Stomach (tissue), 4 donors: ENCODE data around the gene CCDC121.
"Not testable (repeated sequence)": the region's sequence is repeated elsewhere in the genome, so short reads cannot be mapped to it uniquely, and the experiment has no call there.

Source experiments
- EP300 ChIP-seq: sonication (generic); formaldehyde crosslinking; IDR thresholded peaks from one replicate; pipeline ENCODE4 v1.6.1; 2017; ENCODE audit warnings: antibody characterized with exemption
- POLR2A ChIP-seq, 4 donors: fragments of 450-650 bp; IDR thresholded peaks; one replicate each; pipeline ENCODE4 v1.6.1; 2016; ENCODE audit warnings: antibody characterized with exemption in 4 of 4, control low read depth in 2 of 4, mild to moderate bottlenecking in 1 of 4, moderate library complexity in 1 of 4
- POLR2AphosphoS5 ChIP-seq, 3 donors: sonication (generic); formaldehyde crosslinking; IDR thresholded peaks; one replicate each; pipeline ENCODE4 v1.6.1; 2016; ENCODE audit warnings: antibody characterized with exemption in 3 of 3
- TF ChIP-seq, protein P1 (sequence below), 7 experiments: fragments of 450-650 bp in 4 of 7; fragments of 200-600 bp in 3 of 7; sonication (generic) in 3 of 7; IDR thresholded peaks; one replicate each; pipeline ENCODE4 v1.5.1; 2016 to 2019; ENCODE audit warnings: antibody characterized with exemption in 7 of 7, control low read depth in 2 of 7, mild to moderate bottlenecking in 1 of 7

- TF ChIP-seq, protein P1, sequence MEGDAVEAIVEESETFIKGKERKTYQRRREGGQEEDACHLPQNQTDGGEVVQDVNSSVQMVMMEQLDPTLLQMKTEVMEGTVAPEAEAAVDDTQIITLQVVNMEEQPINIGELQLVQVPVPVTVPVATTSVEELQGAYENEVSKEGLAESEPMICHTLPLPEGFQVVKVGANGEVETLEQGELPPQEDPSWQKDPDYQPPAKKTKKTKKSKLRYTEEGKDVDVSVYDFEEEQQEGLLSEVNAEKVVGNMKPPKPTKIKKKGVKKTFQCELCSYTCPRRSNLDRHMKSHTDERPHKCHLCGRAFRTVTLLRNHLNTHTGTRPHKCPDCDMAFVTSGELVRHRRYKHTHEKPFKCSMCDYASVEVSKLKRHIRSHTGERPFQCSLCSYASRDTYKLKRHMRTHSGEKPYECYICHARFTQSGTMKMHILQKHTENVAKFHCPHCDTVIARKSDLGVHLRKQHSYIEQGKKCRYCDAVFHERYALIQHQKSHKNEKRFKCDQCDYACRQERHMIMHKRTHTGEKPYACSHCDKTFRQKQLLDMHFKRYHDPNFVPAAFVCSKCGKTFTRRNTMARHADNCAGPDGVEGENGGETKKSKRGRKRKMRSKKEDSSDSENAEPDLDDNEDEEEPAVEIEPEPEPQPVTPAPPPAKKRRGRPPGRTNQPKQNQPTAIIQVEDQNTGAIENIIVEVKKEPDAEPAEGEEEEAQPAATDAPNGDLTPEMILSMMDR (IDR thresholded peaks at IDR 0.05): not testable (repeated sequence)
- TF ChIP-seq POLR2A (IDR thresholded peaks at IDR 0.05); POLR2AphosphoS5 (IDR thresholded peaks at IDR 0.05); EP300: not testable (repeated sequence)
These were observed 2.5 kb downstream of the CCDC121 start for GRCh38 chr2:27626323-27626722.
